SH-SY5Y (cell line): ENCODE measurements around the gene TUBGCP5.

ENCODE experiments used
- GATA2 ChIP-seq: IDR thresholded peaks from 2 replicates; pipeline ENCODE4 v1.6.1; 2011; ENCODE audit warnings: mild to moderate bottlenecking, low read depth, low read length
- GATA3 ChIP-seq: IDR thresholded peaks from 2 replicates; pipeline ENCODE4 v1.6.1; 2011; ENCODE audit warnings: low read depth, mild to moderate bottlenecking, low read length, moderate library complexity

GRCh38 chr15:22952796-22953579, 86.4 kb downstream of the TUBGCP5 start:
- TF ChIP-seq GATA3 (no peak), GATA2 (no peak)
